PC-9 (cell line): ENCODE measurements around the gene DOK5. TPM values are rescaled to one million over a fixed set of nuclear protein-coding genes. Genes with fewer than 3 reads are reported as not detected.
A peak's percentile ranks its signal among the peaks of the same experiment; 100 is the strongest.

Experiments
- Bru-seq: library from RNA; stranded (reverse); fragments of 400-500 nt; gene quantifications from one replicate; lab custom pipeline; 2021; lab: Mats Ljungman, UMichigan
- BruChase-seq, 2 experiments: library from RNA; stranded (reverse); fragments of 400-500 nt; gene quantifications; one replicate each; lab custom pipeline; 2021; lab: Mats Ljungman, UMichigan
- BruUV-seq: library from RNA; stranded (reverse); fragments of 400-500 nt; replicated peaks from 2 replicates; lab custom pipeline; 2021; lab: Mats Ljungman, UMichigan
- CTCF ChIA-PET: fragments of 300-600 bp; sonication (Branson Sonifier 250); formaldehyde crosslinking; loops from one replicate; lab custom pipeline; 2022; ENCODE audit warnings: antibody characterized with exemption; lab: Charles Lee
- POLR2A ChIA-PET: fragments of 300-600 bp; sonication (Branson Sonifier 250); formaldehyde crosslinking; loops from one replicate; lab custom pipeline; 2022; ENCODE audit warnings: antibody characterized with exemption; ENCODE audit not compliant: unreplicated experiment; lab: Charles Lee
- DNase-seq, 2 experiments: peaks; one replicate each; pipeline versions ENCODE4 v3.0.0 to v3.0.0-alpha.2; 2015 to 2022; ENCODE audit warnings: mixed read lengths in 1 of 2
- H2AFZ ChIP-seq: fragments of 200-600 bp; sonication (generic); 2 replicates; pipeline ENCODE4 v1.8.1; 2017; ENCODE audit warnings: antibody characterized with exemption
- H3F3A ChIP-seq: fragments of 200-600 bp; sonication (generic); 2 replicates; pipeline ENCODE4 v1.8.1; 2017; ENCODE audit warnings: antibody characterized with exemption, mild to moderate bottlenecking, low read depth; ENCODE audit not compliant: insufficient read depth
- H3K27ac ChIP-seq: fragments of 200-600 bp; sonication (generic); 2 replicates; pipeline ENCODE4 v1.6.1; 2016; ENCODE audit warnings: mixed run types
- H3K27me3 ChIP-seq: fragments of 200-600 bp; sonication (generic); 2 replicates; pipeline ENCODE4 v1.6.1; 2016; ENCODE audit warnings: low read depth, mixed run types; ENCODE audit not compliant: insufficient read depth
- H3K36me3 ChIP-seq: fragments of 200-600 bp; sonication (generic); 2 replicates; pipeline ENCODE4 v1.6.1; 2016; ENCODE audit warnings: low read depth, mixed run types
- H3K4me1 ChIP-seq: fragments of 200-600 bp; sonication (generic); replicated peaks from 2 replicates; pipeline ENCODE4 v1.6.1; 2016; ENCODE audit warnings: mixed run types; ENCODE audit not compliant: insufficient read depth
- H3K4me2 ChIP-seq: fragments of 200-600 bp; sonication (generic); 2 replicates; pipeline ENCODE4 v1.6.1; 2017; ENCODE audit warnings: mixed run types
- H3K4me3 ChIP-seq: fragments of 200-600 bp; sonication (generic); 2 replicates; pipeline ENCODE4 v1.6.1; 2016; ENCODE audit warnings: mixed run types
- H3K79me2 ChIP-seq: fragments of 200-600 bp; sonication (generic); 2 replicates; pipeline ENCODE4 v1.6.1; 2017; ENCODE audit warnings: low read depth, mixed run types
- H3K9me2 ChIP-seq: fragments of 200-600 bp; sonication (generic); 2 replicates; pipeline ENCODE4 v1.8.1; 2017; ENCODE audit warnings: mild to moderate bottlenecking; ENCODE audit not compliant: insufficient read depth
- H3K9me3 ChIP-seq: fragments of 200-600 bp; sonication (generic); 2 replicates; pipeline ENCODE4 v1.8.1; 2016; ENCODE audit warnings: low read depth; ENCODE audit not compliant: insufficient read depth
- H4K20me1 ChIP-seq: fragments of 200-600 bp; sonication (generic); 2 replicates; pipeline ENCODE4 v1.8.1; 2017; ENCODE audit not compliant: insufficient read depth
- EZH2 ChIP-seq: fragments of 200-600 bp; sonication (generic); IDR thresholded peaks from 2 replicates; pipeline ENCODE4 v1.8.0; 2017; ENCODE audit warnings: antibody characterized with exemption, low read depth
- intact Hi-C: fragments of 100-400 bp; cut with micrococcal nuclease; formaldehyde crosslinking; loops from one replicate; pipeline ENCODE4 v1.10.0; 2022; ENCODE audit not compliant: unreplicated experiment
- long read RNA-seq: library from polyadenylated mRNA; stranded (forward); transcript quantifications from one replicate; pipeline ENCODE4 v2.0.0, GENCODE V29; 2022
- total RNA-seq: library from RNA; stranded (reverse); gene quantifications from 2 replicates; pipeline ENCODE4 v1.2.3, GENCODE V29; 2021
- TF ChIP-seq, protein P1 (sequence below): fragments of 200-600 bp; sonication (generic); conservative IDR thresholded peaks from 2 replicates; pipeline ENCODE4 v1.6.1; 2017; ENCODE audit warnings: mixed run types, antibody characterized with exemption, mild to moderate bottlenecking, moderate library complexity

Gene DOK5
- total RNA-seq (not detected in 2 replicates), Bru-seq, nascent RNA (percentile 3 among the genes with signal in this experiment), BruChase-seq, experiment 1, labeled RNA remaining after a 2-hour chase (percentile 1 among the genes with signal in this experiment), BruChase-seq, experiment 2, labeled RNA remaining after a 6-hour chase (percentile 1 among the genes with signal in this experiment)
- long read RNA-seq, result 0 reads

DNA sequence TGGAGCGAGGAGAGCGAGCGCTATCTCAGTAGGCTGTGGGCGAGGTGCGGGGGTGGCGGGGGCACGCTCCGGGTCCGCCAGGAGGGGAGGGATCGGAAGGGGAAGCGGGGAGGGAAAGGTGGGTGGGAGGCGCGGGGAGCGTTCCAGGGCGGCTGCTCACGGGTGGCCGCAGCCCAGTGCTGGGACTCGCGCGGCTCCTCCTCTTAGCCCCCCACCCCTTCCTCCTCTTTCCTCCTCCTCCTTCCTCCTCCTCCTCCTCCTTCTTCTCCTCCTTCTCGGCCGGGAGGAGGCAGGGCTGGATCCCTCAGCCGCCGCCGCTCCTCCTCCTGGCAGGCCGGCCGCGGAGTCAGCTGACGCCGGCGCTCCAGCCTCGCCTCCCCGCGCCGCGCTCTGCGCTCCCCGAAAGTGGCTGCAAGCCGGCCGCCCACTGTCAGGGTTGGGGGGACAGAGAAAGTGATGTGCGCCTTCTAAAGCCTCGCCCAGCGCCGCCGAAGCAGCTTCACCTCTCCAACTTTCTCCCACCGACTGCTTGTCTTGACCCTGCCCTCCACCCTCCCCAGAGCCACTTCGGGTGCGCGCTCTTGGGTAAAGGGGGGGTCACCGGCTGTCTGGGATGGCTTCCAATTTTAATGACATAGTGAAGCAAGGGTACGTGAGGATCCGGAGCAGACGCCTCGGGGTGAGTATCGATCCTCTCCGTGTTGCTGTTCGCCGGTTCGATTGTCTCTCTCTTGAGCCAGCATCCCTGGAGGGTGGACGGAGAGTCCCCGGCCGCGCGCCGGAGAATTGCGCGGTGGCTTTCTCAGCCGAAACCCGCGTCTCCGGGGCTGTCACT lies at the start of gene DOK5:
DOK5 (plus strand) TSS at position 260 of the 835 bp plus-strand sequence; CDS start at position 614, 354 bp downstream.
- Histone ChIP-seq H3K9me3 (no peaks in the 10 kb centered on the region), H3K4me1 (no peaks in the 10 kb centered on the region), H3K79me2 (no peaks in the 10 kb centered on the region), H3K36me3 (no peaks in the 10 kb centered on the region), H3K4me3 (no peak within 1 kb of the TSS), H2AFZ (no peak within 1 kb of the TSS), H3K4me2 (no peak within 1 kb of the TSS), H3K9me2 (no peaks in the 10 kb centered on the region), H4K20me1 (no peaks in the 10 kb centered on the region), H3K27ac (no peak within 1 kb of the TSS), H3F3A (no peaks in the 10 kb centered on the region), H3K27me3 (peaks cover 18% of the 10 kb centered on the region)
- intact Hi-C loops, result loop anchor here (10.0 kb wide), 1 partner anchor 251 kb away; no protein-coding TSS in a partner anchor
- CTCF ChIA-PET, result no interaction called here
- no peak for TF ChIP-seq EZH2
- TF ChIP-seq, protein P1, sequence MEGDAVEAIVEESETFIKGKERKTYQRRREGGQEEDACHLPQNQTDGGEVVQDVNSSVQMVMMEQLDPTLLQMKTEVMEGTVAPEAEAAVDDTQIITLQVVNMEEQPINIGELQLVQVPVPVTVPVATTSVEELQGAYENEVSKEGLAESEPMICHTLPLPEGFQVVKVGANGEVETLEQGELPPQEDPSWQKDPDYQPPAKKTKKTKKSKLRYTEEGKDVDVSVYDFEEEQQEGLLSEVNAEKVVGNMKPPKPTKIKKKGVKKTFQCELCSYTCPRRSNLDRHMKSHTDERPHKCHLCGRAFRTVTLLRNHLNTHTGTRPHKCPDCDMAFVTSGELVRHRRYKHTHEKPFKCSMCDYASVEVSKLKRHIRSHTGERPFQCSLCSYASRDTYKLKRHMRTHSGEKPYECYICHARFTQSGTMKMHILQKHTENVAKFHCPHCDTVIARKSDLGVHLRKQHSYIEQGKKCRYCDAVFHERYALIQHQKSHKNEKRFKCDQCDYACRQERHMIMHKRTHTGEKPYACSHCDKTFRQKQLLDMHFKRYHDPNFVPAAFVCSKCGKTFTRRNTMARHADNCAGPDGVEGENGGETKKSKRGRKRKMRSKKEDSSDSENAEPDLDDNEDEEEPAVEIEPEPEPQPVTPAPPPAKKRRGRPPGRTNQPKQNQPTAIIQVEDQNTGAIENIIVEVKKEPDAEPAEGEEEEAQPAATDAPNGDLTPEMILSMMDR, result no peak
- no peak for DNase-seq
- BruUV-seq, result no TSS peak
- POLR2A ChIA-PET, result no interaction called here

DNA sequence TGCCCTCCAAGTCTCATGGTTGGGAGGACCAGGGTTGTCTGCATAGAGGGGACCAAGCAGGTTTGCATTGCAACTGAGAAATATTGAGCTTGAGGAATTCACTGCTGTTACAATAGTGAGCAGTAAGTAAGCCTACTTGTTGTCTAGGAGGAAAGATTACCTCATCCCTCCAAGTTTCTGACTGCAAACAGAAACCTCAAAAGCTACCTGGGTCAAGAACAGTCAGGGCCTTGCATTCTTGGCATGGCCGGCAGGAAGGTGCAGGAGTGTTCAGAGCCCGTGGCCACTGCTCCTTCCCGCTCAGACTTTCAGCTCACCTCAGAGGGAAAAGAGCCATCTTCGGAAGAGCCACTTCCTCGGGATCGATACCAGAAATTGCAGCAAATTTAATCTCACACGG lies 46.0 kb upstream of the DOK5 start:
- intact Hi-C loops, result no loop called here
- H3K27ac ChIP-seq, result no peak overlapping the region
- CTCF ChIA-PET, result no interaction called here
- no peaks in the 10 kb centered on the region for H3K9me3 ChIP-seq
- H3F3A ChIP-seq, result no peaks in the 10 kb centered on the region
- no peak overlapping the region for H2AFZ ChIP-seq
- BruUV-seq, result no TSS peak
- H3K4me3 ChIP-seq, result no peak overlapping the region
- POLR2A ChIA-PET, result no interaction called here
- no peak for DNase-seq
- H3K27me3 ChIP-seq, result no peaks in the 10 kb centered on the region
- no peak for TF ChIP-seq EZH2
- TF ChIP-seq, protein P1, result no peak
- H3K4me2 ChIP-seq, result no peak overlapping the region
- no peaks in the 10 kb centered on the region for H3K36me3 ChIP-seq
- H3K9me2 ChIP-seq, result 0 out of 2 replicates have a peak, but pooled peaks cover 2% of the 10 kb centered on the region
- no peaks in the 10 kb centered on the region for H3K4me1 ChIP-seq
- H3K79me2 ChIP-seq, result no peaks in the 10 kb centered on the region
- H4K20me1 ChIP-seq, result no peaks in the 10 kb centered on the region

DNA sequence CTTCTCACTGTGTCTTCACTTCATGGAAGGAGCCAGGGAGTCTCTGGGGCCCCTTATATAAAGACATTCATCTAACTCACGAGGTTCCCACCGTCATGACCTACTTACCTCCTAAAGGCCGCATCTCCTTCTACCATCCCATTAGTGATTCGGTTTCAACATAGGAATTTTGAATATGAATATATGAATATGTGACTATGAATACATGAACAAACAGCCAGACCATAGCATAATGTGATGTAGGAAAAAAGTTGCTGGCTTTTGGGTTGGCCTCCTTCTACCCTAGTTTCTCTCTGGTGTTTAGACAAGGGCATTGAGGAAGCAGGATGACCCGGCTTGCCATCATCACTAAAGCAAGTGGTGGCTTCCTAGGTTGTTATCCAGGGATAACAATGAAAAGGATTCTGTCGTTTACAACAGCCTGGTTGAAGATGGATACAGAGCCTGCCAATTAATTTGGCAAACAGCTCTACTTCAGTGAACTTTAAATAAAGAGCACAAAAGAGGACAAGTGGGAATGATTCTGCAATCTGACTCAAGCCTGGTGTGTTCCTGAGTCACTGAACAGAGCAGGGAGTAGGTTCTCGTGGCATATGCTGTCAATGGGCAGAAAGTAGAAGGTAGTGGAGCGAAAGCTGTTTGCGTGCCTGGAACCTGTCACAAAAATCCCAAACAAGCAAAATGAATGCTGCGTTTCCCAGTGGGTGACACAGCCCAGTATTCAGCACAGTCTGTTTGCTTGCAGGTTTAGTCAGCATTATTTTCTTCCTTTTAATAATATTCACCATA lies 44.0 kb upstream of the DOK5 start:
- Histone ChIP-seq H3F3A (no peaks in the 10 kb centered on the region), H4K20me1 (no peaks in the 10 kb centered on the region), H3K27ac (no peak overlapping the region), H3K4me3 (no peak overlapping the region), H3K4me1 (no peaks in the 10 kb centered on the region), H3K79me2 (no peaks in the 10 kb centered on the region), H3K4me2 (no peak overlapping the region), H3K9me2 (no peaks in the 10 kb centered on the region), H3K27me3 (no peaks in the 10 kb centered on the region), H3K9me3 (no peaks in the 10 kb centered on the region), H3K36me3 (no peaks in the 10 kb centered on the region), H2AFZ (no peak overlapping the region)
- TF ChIP-seq EZH2, result no peak
- TF ChIP-seq, protein P1, result no peak
- intact Hi-C loops, result no loop called here
- ChIA-PET POLR2A (no interaction called here), CTCF (no interaction called here)
- DNase-seq, result no peak
- BruUV-seq, result no TSS peak
